GM12878 (cell line): ENCODE measurements around the gene PLEKHG1. TPM values are rescaled to one million over a fixed set of nuclear protein-coding genes. Genes with fewer than 3 reads are reported as not detected.
A peak's percentile ranks its signal among the peaks of the same experiment; 100 is the strongest.

Source experiments
- ATAC-seq: fragments of 200-7000 bp; cut with Tn5 transposase; 3 replicates; pipeline ENCODE4 v1.9.1; 2020; ENCODE audit warnings: mild to moderate bottlenecking, moderate library complexity
- BruUV-seq: library from RNA; stranded (reverse); fragments of 400-500 nt; replicated peaks from 2 replicates; lab custom pipeline; 2021; lab: Mats Ljungman, UMichigan
- CTCF ChIA-PET: fragments of 300-600 bp; sonication (Branson Sonifier 250); formaldehyde crosslinking; extraction: SDS; loops from one replicate; lab custom pipeline; 2021; ENCODE audit warnings: inconsistent platforms; lab: Yijun Ruan, JAX
- POLR2A ChIA-PET: fragments of 350-600 bp; formaldehyde crosslinking; extraction: SDS; loops from one replicate; lab custom pipeline; 2021; ENCODE audit warnings: inconsistent platforms; lab: Charles Lee
- RAD21 ChIA-PET: fragments of 300-600 bp; sonication (Branson Sonifier 250); formaldehyde crosslinking; loops from one replicate; lab custom pipeline; 2023; ENCODE audit warnings: antibody characterized with exemption; ENCODE audit not compliant: unreplicated experiment; lab: Charles Lee
- SMC1A ChIA-PET: fragments of 300-600 bp; sonication (Branson Sonifier 250); formaldehyde crosslinking; loops from one replicate; lab custom pipeline; 2023; ENCODE audit not compliant: unreplicated experiment, uncharacterized antibody; lab: Charles Lee
- DNase-seq: peaks from one replicate; pipeline ENCODE4 v3.0.0-alpha.2; 2011; ENCODE audit warnings: low read depth, low spot score
- FAIRE-seq: peaks from 3 replicates; lab custom pipeline; 2011; peaks lifted over from hg19 to GRCh38; lab: Jason Lieb, UNC
- H2AFZ ChIP-seq: 2 replicates; pipeline ENCODE4 v1.6.0; 2011; ENCODE audit warnings: low read depth, low read length, control low read depth; ENCODE audit not compliant: control insufficient read depth
- H3K27ac ChIP-seq: 2 replicates; pipeline ENCODE4 v1.5.1; 2011; ENCODE audit warnings: control low read depth; ENCODE audit not compliant: control insufficient read depth, insufficient read depth
- H3K27me3 ChIP-seq, 2 experiments: replicated peaks in 1 of 2; 2 replicates each; pipeline versions ENCODE4 v1.6.0 to v1.6.1; 2011; ENCODE audit warnings: low read length in 1 of 2; ENCODE audit not compliant: control insufficient read depth in 2 of 2, insufficient read depth in 2 of 2
- H3K36me3 ChIP-seq, 2 experiments: 2 replicates each; pipeline ENCODE4 v1.5.1; 2011; ENCODE audit warnings: low read length in 1 of 2; ENCODE audit not compliant: control insufficient read depth in 2 of 2, insufficient read depth in 2 of 2
- H3K4me1 ChIP-seq: 2 replicates; pipeline ENCODE4 v1.6.1; 2011; ENCODE audit warnings: mild to moderate bottlenecking, low read length, moderate library complexity, mixed read lengths; ENCODE audit not compliant: control insufficient read depth, insufficient read depth
- H3K4me2 ChIP-seq: 2 replicates; pipeline ENCODE4 v1.6.0; 2011; ENCODE audit warnings: control low read depth; ENCODE audit not compliant: control insufficient read depth, insufficient read depth
- H3K4me3 ChIP-seq: fragments of 200-600 bp; sonication (generic); 2 replicates; pipeline ENCODE4 v1.5.1; 2016
- H3K79me2 ChIP-seq: 2 replicates; pipeline ENCODE4 v1.6.0; 2011; ENCODE audit warnings: low read length; ENCODE audit not compliant: control insufficient read depth, insufficient read depth
- H3K9ac ChIP-seq: 2 replicates; pipeline ENCODE4 v1.8.0; 2011; ENCODE audit warnings: low read length, control low read depth, mixed read lengths; ENCODE audit not compliant: control insufficient read depth, insufficient read depth
- H3K9me3 ChIP-seq: replicated peaks from 3 replicates; pipeline ENCODE4 v1.5.1; 2011; ENCODE audit warnings: mild to moderate bottlenecking, low read length; ENCODE audit not compliant: control insufficient read depth, insufficient read depth
- H4K20me1 ChIP-seq: 2 replicates; pipeline ENCODE4 v1.6.0; 2011; ENCODE audit not compliant: control insufficient read depth, insufficient read depth
- ASH2L ChIP-seq: fragments of 300-600, 200-600 bp; sonication (generic); IDR thresholded peaks from 2 replicates; pipeline ENCODE4 v1.6.1; 2017; ENCODE audit warnings: low read depth, mild to moderate bottlenecking, borderline replicate concordance
- HDGF ChIP-seq: fragments of 450-650 bp; IDR thresholded peaks from 2 replicates; pipeline ENCODE4 v1.6.1; 2016; ENCODE audit warnings: antibody characterized with exemption
- YBX1 ChIP-seq: fragments of 450-650 bp; IDR thresholded peaks from 2 replicates; pipeline ENCODE4 v1.6.1; 2016; ENCODE audit warnings: antibody characterized with exemption
- WGBS: methylation state at CpG from one replicate; pipeline ENCODE4 v1.1.6; 2016; ENCODE audit warnings: low lambda C conversion rate; ENCODE audit not compliant: insufficient replicate concordance, insufficient coverage; ENCODE audit errors: missing lambda C conversion rate; 5-methylcytosine and 5-hydroxymethylcytosine counted together
- in situ Hi-C: fragments of 300-500 bp; cut with MboI; formaldehyde crosslinking; loops from 9 replicates; pipeline ENCODE4 v1.14.3; 2018; ENCODE audit warnings: mixed read lengths
- intact Hi-C: fragments of 100-400 bp; cut with micrococcal nuclease; formaldehyde crosslinking; loops from one replicate; pipeline ENCODE4 v1.14.2; 2022; ENCODE audit not compliant: unreplicated experiment
- polyA plus RNA-seq, 11 experiments: library from polyadenylated mRNA; depleted of rRNA in 4 of 11; unstranded in 6 of 11; stranded (reverse) in 5 of 11; fragments of >200 nt; fragmentation: Nextera tagmentation in 4 of 11; fragmentation: Illumina TruSeq in 1 of 11; extraction: Ambion mirVana in 4 of 11; extraction: Trizol in 1 of 11; gene quantifications; 1 replicate in 1 of 11; 2 replicates in 10 of 11; pipeline versions ENCODE4 v1.2.1 to v1.2.3, GENCODE V29; 2011 to 2016; ENCODE audit warnings: inconsistent platforms in 2 of 11, missing spikeins in 2 of 11, low read depth in 1 of 11
- total RNA-seq, 4 experiments: library from RNA; depleted of rRNA in 3 of 4; stranded (reverse); fragments of >200 nt in 3 of 4; fragmentation: Illumina TruSeq in 1 of 4; extraction: Trizol in 1 of 4; gene quantifications; 2 replicates each; pipeline versions ENCODE4 v1.2.1 to v1.2.3, GENCODE V29; 2013 to 2021
- TF ChIP-seq, protein P1 (sequence below): fragments of 450-650 bp; IDR thresholded peaks from 2 replicates; pipeline ENCODE4 v1.6.1; 2016; ENCODE audit warnings: mild to moderate bottlenecking

PLEKHG1 gene
- total and polyA plus RNA-seq, 10 of the 15 experiments (the other 5 are each of a cell fraction or from before 2014, with no cell fraction given), result 0.77 to 17.2 (median 4.9) TPM

DNA sequence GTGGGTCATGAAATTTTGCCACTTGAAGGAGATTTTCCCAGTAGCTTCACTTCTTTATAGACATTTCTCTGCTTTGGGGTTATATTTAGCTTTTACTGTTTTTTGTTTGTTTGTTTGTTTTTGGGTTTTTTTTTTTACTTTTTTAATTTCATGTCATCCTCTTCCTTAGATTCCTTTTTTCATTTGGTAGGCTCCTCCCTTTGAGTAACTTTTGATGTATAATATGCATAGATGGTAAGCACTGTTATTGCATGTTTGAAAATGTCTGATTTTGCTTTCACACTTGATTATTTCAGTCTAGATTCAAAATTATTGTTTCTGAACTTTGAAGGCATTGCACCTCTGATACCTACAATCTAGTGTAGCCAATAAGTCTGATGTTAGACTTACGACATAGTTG, 37.6 kb downstream of the PLEKHG1 start:
- no peak for DNase-seq
- TF ChIP-seq, protein P1, sequence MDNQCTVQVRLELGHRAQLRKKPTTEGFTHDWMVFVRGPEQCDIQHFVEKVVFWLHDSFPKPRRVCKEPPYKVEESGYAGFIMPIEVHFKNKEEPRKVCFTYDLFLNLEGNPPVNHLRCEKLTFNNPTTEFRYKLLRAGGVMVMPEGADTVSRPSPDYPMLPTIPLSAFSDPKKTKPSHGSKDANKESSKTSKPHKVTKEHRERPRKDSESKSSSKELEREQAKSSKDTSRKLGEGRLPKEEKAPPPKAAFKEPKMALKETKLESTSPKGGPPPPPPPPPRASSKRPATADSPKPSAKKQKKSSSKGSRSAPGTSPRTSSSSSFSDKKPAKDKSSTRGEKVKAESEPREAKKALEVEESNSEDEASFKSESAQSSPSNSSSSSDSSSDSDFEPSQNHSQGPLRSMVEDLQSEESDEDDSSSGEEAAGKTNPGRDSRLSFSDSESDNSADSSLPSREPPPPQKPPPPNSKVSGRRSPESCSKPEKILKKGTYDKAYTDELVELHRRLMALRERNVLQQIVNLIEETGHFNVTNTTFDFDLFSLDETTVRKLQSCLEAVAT, result peak; percentile 75
- TF ChIP-seq YBX1, result peak; percentile 66; the same call in 1 of the 2 replicates
- TF ChIP-seq ASH2L, result no peak
- 0 out of 2 replicates have a peak, but pooled peaks have one; percentile 24 for TF ChIP-seq HDGF
- TF ChIP-seq, all 136 proteins: peak for 3
- ChIA-PET SMC1A (interaction anchor here (0.6 to 8.2 kb wide), 15 partner anchors 14 to 219 kb away, joined by 3 to 52 read pairs (median 4); partner anchors contain the start of gene PLEKHG1), POLR2A (interaction anchor here (1.2 to 2.0 kb wide), 2 partner anchors 38 to 82 kb away, joined by 6 to 8 read pairs; partner anchors contain the start of gene PLEKHG1), RAD21 (interaction anchor here (1.0 to 8.9 kb wide), 7 partner anchors 37 to 218 kb away, joined by 3 to 73 read pairs (median 6); partner anchors contain the start of gene PLEKHG1), CTCF (interaction anchor here (0.6 to 4.1 kb wide), 9 partner anchors 18 to 401 kb away, joined by 3 to 15 read pairs (median 4); partner anchors contain the start of gene PLEKHG1)
- H3K27me3 ChIP-seq, result no peaks in the 10 kb centered on the region
- H3K36me3 ChIP-seq, result no peaks in the 10 kb centered on the region; a peak in 1 of 4 replicates
- no peaks in the 10 kb centered on the region for H4K20me1 ChIP-seq
- peak overlapping the region; percentile 63 for H3K4me2 ChIP-seq
- intact Hi-C loops, result loop anchor here (1.0 to 5.0 kb wide), 3 partner anchors 55 to 176 kb away; no protein-coding TSS in a partner anchor
- peaks cover 36% of the 10 kb centered on the region for H3K4me1 ChIP-seq
- 0 out of 2 replicates have a peak overlapping the region, but pooled peaks have one; percentile 19 for H3K9ac ChIP-seq
- BruUV-seq, result TSS peak; percentile 60
- ATAC-seq (no peak), FAIRE-seq (no peak)
- no peaks in the 10 kb centered on the region for H3K9me3 ChIP-seq
- peaks cover 29% of the 10 kb centered on the region for H3K79me2 ChIP-seq
- WGBS, result 95% methylated on average over 1 of the region's 1 CpG
- 0 out of 2 replicates have a peak overlapping the region, but pooled peaks have one; percentile 20 for H3K4me3 ChIP-seq
- H3K27ac ChIP-seq, result peak overlapping the region; percentile 57; the same call in 1 of the 2 replicates
- H2AFZ ChIP-seq, result no peak overlapping the region; the same call in 1 of the 2 replicates
- in situ Hi-C loops, result no loop called here
